HCT116 (cell line): Measurements from ENCODE around the gene CHMP2A. TPM values are rescaled to one million over a fixed set of nuclear protein-coding genes. Genes with fewer than 3 reads are reported as not detected.

Experiments used
- ATAC-seq: fragments of 200-7000 bp; cut with Tn5 transposase; 2 replicates; pipeline ENCODE4 v1.9.1; 2020; ENCODE audit warnings: mild to moderate bottlenecking, moderate library complexity
- BruUV-seq: library from RNA; stranded (reverse); fragments of 400-500 nt; replicated peaks from 2 replicates; lab custom pipeline; 2021; lab: Mats Ljungman, UMichigan
- CTCF ChIA-PET: fragments of 300-600 bp; sonication (Branson Sonifier 250); formaldehyde crosslinking; loops from one replicate; lab custom pipeline; 2021; ENCODE audit warnings: antibody characterized with exemption; lab: Charles Lee
- POLR2A ChIA-PET: fragments of 300-600, 350-600 bp; sonication (Branson Sonifier 250); formaldehyde crosslinking; loops from one replicate; lab custom pipeline; 2021; ENCODE audit warnings: antibody characterized with exemption; lab: Charles Lee
- RAD21 ChIA-PET, 2 experiments: fragments of 300-600 bp; sonication (Branson Sonifier 250); formaldehyde crosslinking; loops; one replicate each; lab custom pipeline; 2023; ENCODE audit warnings: low total read pairs in 2 of 2; ENCODE audit not compliant: uncharacterized antibody in 2 of 2, unreplicated experiment in 2 of 2, low non-redundant PET in 1 of 2; lab: Charles Lee
- DNase-seq: peaks from one replicate; pipeline ENCODE4 v3.0.0-alpha.2; 2010; ENCODE audit warnings: low read depth, low spot score
- H2AFZ ChIP-seq: fragments of 200-600 bp; shearing (Covaris generic), sonication (generic); 2 replicates; pipeline ENCODE4 v1.6.1; 2017; ENCODE audit warnings: low read depth, mixed run types, mixed read lengths, antibody characterized with exemption, low read length; ENCODE audit not compliant: poor library complexity, severe bottlenecking
- H3K27ac ChIP-seq: 2 replicates; pipeline ENCODE4 v1.5.1; 2012; ENCODE audit warnings: low read depth, low read length
- H3K27me3 ChIP-seq: fragments of 200-600 bp; sonication (generic); 2 replicates; pipeline ENCODE4 v1.6.1; 2016; ENCODE audit warnings: mixed run types, low read length, mixed read lengths; ENCODE audit not compliant: insufficient read depth
- H3K36me3 ChIP-seq, 2 experiments: fragments of 200-500 bp in 1 of 2; fragments of 200-600 bp in 1 of 2; sonication (Bioruptor generic) in 1 of 2; sonication (generic) in 1 of 2; 2 replicates each; pipeline versions ENCODE4 v1.5.1 to v1.6.1; 2014 to 2016; ENCODE audit warnings: low read length in 2 of 2, inconsistent platforms in 1 of 2, mixed read lengths in 1 of 2, mixed run types in 1 of 2; ENCODE audit not compliant: insufficient read depth in 2 of 2, control insufficient read depth in 1 of 2
- H3K4me1 ChIP-seq, 2 experiments: fragments of 200-600 bp in 1 of 2; sonication (generic) in 1 of 2; 2 replicates each; pipeline versions ENCODE4 v1.5.1 to v1.6.1; 2012 to 2017; ENCODE audit warnings: low read length in 2 of 2, inconsistent platforms in 1 of 2, mild to moderate bottlenecking in 1 of 2, mixed read lengths in 1 of 2, mixed run types in 1 of 2, moderate library complexity in 1 of 2; ENCODE audit not compliant: insufficient read depth in 2 of 2, control insufficient read depth in 1 of 2
- H3K4me2 ChIP-seq: fragments of 200-600 bp; sonication (generic); 2 replicates; pipeline ENCODE4 v1.6.1; 2017; ENCODE audit warnings: mixed run types, low read length, mixed read lengths
- H3K4me3 ChIP-seq, 2 experiments: fragments of 200-600 bp in 1 of 2; sonication (generic) in 1 of 2; replicated peaks in 1 of 2; 2 replicates each; pipeline ENCODE4 v1.5.1; 2011 to 2016; ENCODE audit warnings: low read length in 2 of 2, control low read depth in 1 of 2, low read depth in 1 of 2, mild to moderate bottlenecking in 1 of 2, mixed read lengths in 1 of 2, mixed run types in 1 of 2
- H3K79me2 ChIP-seq: fragments of 200-600 bp; sonication (generic); 2 replicates; pipeline ENCODE4 v1.6.1; 2017; ENCODE audit warnings: mild to moderate bottlenecking, mixed run types, low read length, moderate library complexity, mixed read lengths; ENCODE audit not compliant: insufficient read depth
- H3K9ac ChIP-seq: fragments of 200-600 bp; sonication (generic); 2 replicates; pipeline ENCODE4 v1.6.1; 2016; ENCODE audit warnings: low read length, mixed read lengths
- H3K9me2 ChIP-seq: fragments of 200-600 bp; sonication (generic), shearing (Covaris generic); 2 replicates; pipeline ENCODE4 v1.6.1; 2017; ENCODE audit warnings: mixed run types, mild to moderate bottlenecking, moderate library complexity; ENCODE audit not compliant: insufficient read depth
- H3K9me3 ChIP-seq, 2 experiments: fragments of 200-500 bp in 1 of 2; fragments of 200-600 bp in 1 of 2; sonication (Bioruptor generic) in 1 of 2; sonication (generic) in 1 of 2; 2 replicates each; pipeline ENCODE4 v1.6.1; 2014 to 2017; ENCODE audit warnings: low read length in 2 of 2, mixed read lengths in 2 of 2, inconsistent platforms in 1 of 2, low read depth in 1 of 2, mild to moderate bottlenecking in 1 of 2, mixed run types in 1 of 2, moderate library complexity in 1 of 2; ENCODE audit not compliant: control insufficient read depth in 1 of 2, insufficient read depth in 1 of 2
- H4K20me1 ChIP-seq: fragments of 200-600 bp; sonication (generic), shearing (Covaris generic); 2 replicates; pipeline ENCODE4 v1.6.1; 2017; ENCODE audit warnings: mixed run types, mild to moderate bottlenecking, moderate library complexity; ENCODE audit not compliant: insufficient read depth
- CBX3 ChIP-seq: IDR thresholded peaks from 2 replicates; pipeline ENCODE4 v1.6.1; 2012; ENCODE audit warnings: low read depth
- EGR1 ChIP-seq: IDR thresholded peaks from 2 replicates; pipeline ENCODE4 v1.6.1; 2012; ENCODE audit warnings: low read depth
- ELF1 ChIP-seq: IDR thresholded peaks from 2 replicates; pipeline ENCODE4 v1.6.1; 2012; ENCODE audit warnings: low read depth, borderline replicate concordance
- EZH2 ChIP-seq: fragments of 200-600 bp; sonication (generic); IDR thresholded peaks from 2 replicates; pipeline ENCODE4 v1.6.1; 2017; ENCODE audit warnings: antibody characterized with exemption, mixed run types
- SIN3A ChIP-seq: IDR thresholded peaks from 2 replicates; pipeline ENCODE4 v1.6.1; 2012; ENCODE audit warnings: low read depth
- YY1 ChIP-seq: IDR thresholded peaks from 2 replicates; pipeline ENCODE4 v1.6.1; 2011; ENCODE audit warnings: low read length, low read depth, moderate library complexity, mild to moderate bottlenecking; ENCODE audit not compliant: insufficient replicate concordance; ENCODE audit errors: extremely low read depth
- ZFX ChIP-seq: fragments of 450-650 bp; IDR thresholded peaks from 2 replicates; pipeline ENCODE4 v1.6.1; 2017
- ZNF274 ChIP-seq: fragments of 200-500 bp; sonication (Bioruptor generic); IDR thresholded peaks from 2 replicates; pipeline ENCODE4 v1.6.1; 2014; ENCODE audit warnings: mild to moderate bottlenecking, low read depth, low read length, inconsistent platforms
- intact Hi-C: fragments of 100-400 bp; cut with micrococcal nuclease; formaldehyde crosslinking; loops from 2 replicates; pipeline ENCODE4 v1.10.0; 2022
- total RNA-seq: library from RNA; stranded (reverse); gene quantifications from one replicate; pipeline ENCODE4 v1.2.1, GENCODE V29; 2021; ENCODE audit not compliant: unreplicated experiment
- TF ChIP-seq, protein P1 (sequence below), 3 experiments: fragments of 200-600 bp in 1 of 3; sonication (generic) in 1 of 3; IDR thresholded peaks in 2 of 3; conservative IDR thresholded peaks in 1 of 3; 2 replicates each; pipeline ENCODE4 v1.5.1; 2012 to 2017; ENCODE audit warnings: low read depth in 2 of 3, low read length in 2 of 3, antibody characterized with exemption in 1 of 3, borderline replicate concordance in 1 of 3, control low read depth in 1 of 3, mild to moderate bottlenecking in 1 of 3, mixed read lengths in 1 of 3, mixed run types in 1 of 3, moderate library complexity in 1 of 3; ENCODE audit not compliant: insufficient read depth in 1 of 3
- TF ChIP-seq, protein P2 (sequence below): IDR thresholded peaks from 2 replicates; pipeline ENCODE4 v1.6.1; 2012

Gene CHMP2A
- total RNA-seq, 1 experiment from 2014 or later, result 125 TPM

DNA sequence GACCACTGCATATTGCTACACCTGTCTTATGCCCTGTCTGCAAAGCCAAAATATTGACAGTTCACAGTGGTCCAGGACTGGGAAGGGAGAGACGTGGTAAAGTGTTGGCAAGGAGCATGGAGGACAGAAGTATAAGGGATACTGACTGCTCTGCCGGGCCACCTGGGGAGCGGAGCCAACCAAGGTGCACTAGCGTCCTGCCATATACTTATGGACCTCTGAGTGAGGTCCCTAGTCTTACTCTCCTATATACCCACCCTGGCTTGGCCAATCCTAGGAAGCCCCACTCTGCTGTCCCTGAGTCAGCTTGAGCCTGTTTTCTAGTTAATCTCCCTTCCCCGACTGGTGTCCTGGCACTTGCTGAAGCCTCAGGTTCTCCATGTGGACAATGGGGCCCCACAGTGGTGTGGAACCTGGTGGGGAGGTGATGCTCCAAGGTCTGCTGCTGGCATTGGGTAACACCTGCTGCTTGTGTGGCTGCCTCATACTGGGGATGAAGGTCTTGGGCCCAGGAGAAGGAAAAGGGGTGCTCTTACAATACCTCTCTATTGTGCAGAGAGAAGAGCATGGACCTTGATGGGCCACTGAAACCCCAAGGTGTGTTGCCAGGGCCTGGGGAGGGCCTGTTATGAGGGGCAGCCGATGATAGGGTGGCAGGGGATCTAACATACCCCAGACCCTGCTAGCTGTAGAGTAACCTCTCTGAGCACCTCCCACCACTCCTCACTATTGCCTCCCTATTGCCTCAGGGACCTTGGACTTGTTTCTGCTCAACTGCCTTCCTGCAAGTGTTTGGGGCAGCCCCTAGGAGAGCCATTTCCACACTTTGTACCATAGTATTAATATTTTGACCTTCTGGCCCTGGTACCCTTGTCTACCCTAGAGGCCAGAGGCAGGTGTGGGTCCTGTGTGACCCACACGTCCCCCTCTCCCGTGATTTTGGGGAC is 17.8 kb downstream of the CHMP2A start:
- intact Hi-C loops, result no loop called here
- H3K4me1 ChIP-seq, result no peaks in the 10 kb centered on the region
- TF ChIP-seq SIN3A (no peak), EGR1 (no peak), YY1 (no peak), ELF1 (no peak), ZFX (no peak), EZH2 (no peak), ZNF274 (no peak), CBX3 (no peak)
- TF ChIP-seq, protein P1, sequence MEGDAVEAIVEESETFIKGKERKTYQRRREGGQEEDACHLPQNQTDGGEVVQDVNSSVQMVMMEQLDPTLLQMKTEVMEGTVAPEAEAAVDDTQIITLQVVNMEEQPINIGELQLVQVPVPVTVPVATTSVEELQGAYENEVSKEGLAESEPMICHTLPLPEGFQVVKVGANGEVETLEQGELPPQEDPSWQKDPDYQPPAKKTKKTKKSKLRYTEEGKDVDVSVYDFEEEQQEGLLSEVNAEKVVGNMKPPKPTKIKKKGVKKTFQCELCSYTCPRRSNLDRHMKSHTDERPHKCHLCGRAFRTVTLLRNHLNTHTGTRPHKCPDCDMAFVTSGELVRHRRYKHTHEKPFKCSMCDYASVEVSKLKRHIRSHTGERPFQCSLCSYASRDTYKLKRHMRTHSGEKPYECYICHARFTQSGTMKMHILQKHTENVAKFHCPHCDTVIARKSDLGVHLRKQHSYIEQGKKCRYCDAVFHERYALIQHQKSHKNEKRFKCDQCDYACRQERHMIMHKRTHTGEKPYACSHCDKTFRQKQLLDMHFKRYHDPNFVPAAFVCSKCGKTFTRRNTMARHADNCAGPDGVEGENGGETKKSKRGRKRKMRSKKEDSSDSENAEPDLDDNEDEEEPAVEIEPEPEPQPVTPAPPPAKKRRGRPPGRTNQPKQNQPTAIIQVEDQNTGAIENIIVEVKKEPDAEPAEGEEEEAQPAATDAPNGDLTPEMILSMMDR (IDR thresholded peaks at IDR 0.05 in 2 of 3, conservative IDR thresholded peaks at IDR 0.05 in 1 of 3; ENCODE audit: borderline replicate concordance in 1 of 3, insufficient read depth in 1 of 3, low read depth in 2 of 3, low read length in 2 of 3), result no peak
- TF ChIP-seq, protein P2, sequence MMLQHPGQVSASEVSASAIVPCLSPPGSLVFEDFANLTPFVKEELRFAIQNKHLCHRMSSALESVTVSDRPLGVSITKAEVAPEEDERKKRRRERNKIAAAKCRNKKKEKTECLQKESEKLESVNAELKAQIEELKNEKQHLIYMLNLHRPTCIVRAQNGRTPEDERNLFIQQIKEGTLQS, result no peak
- no peaks in the 10 kb centered on the region for H4K20me1 ChIP-seq
- no peak overlapping the region for H2AFZ ChIP-seq
- ChIA-PET POLR2A (no interaction called here), CTCF (no interaction called here), RAD21 (no interaction called here)
- H3K4me2 ChIP-seq, result no peak overlapping the region
- H3K27me3 ChIP-seq, result peaks cover 14% of the 10 kb centered on the region; the same call in 1 of the 2 replicates
- no peaks in the 10 kb centered on the region for H3K9me3 ChIP-seq
- no peaks in the 10 kb centered on the region for H3K36me3 ChIP-seq
- no peak overlapping the region for H3K9ac ChIP-seq
- no peaks in the 10 kb centered on the region for H3K79me2 ChIP-seq
- DNase-seq, result no peak
- no peak overlapping the region for H3K4me3 ChIP-seq
- no peak overlapping the region for H3K27ac ChIP-seq
- no peak for ATAC-seq
- no peaks in the 10 kb centered on the region for H3K9me2 ChIP-seq
- no TSS peak for BruUV-seq
